Activated CD8-positive, alpha-beta T cell treated with anti-CD3 and anti-CD28 coated beads, Interleukin-2, amount 10 ng/mL, durations not matched to agents 7 days and 5 days (primary cell): Measurements from ENCODE around the gene NADK2. TPM values are rescaled to one million over a fixed set of nuclear protein-coding genes. Genes with fewer than 3 reads are reported as not detected.
"Not testable (repeated sequence)": the region's sequence is repeated elsewhere in the genome, so short reads cannot be mapped to it uniquely, and the experiment has no call there.

Experiments
- ATAC-seq: fragments of 150-1000 bp; cut with Tn5 transposase; one replicate; pipeline ENCODE4 v1.10.0; 2021; ENCODE audit warnings: moderate library complexity
- CTCF ChIA-PET: fragments of 350-600 bp; sonication (Branson Sonifier 250); formaldehyde crosslinking; loops from one replicate; lab custom pipeline; 2021; ENCODE audit warnings: antibody characterized with exemption; lab: Charles Lee
- POLR2A ChIA-PET: fragments of 350-600 bp; sonication (Branson Sonifier 250); formaldehyde crosslinking; loops from one replicate; lab custom pipeline; 2021; ENCODE audit warnings: antibody characterized with exemption; lab: Charles Lee
- DNase-seq: peaks from one replicate; pipeline ENCODE4 v3.0.0-alpha.2; 2020
- H3K27ac Mint-ChIP-seq: one replicate; pipeline ENCODE4 v1.8.0; 2021; ENCODE audit warnings: mild to moderate bottlenecking, mixed read lengths
- H3K27me3 Mint-ChIP-seq: one replicate; pipeline ENCODE4 v1.8.0; 2021; ENCODE audit warnings: low read depth, mixed read lengths
- H3K36me3 Mint-ChIP-seq: one replicate; pipeline ENCODE4 v1.8.0; 2021; ENCODE audit warnings: low read depth, mixed read lengths
- H3K4me1 Mint-ChIP-seq: one replicate; pipeline ENCODE4 v1.8.0; 2021; ENCODE audit warnings: low read depth, mixed read lengths
- H3K4me3 Mint-ChIP-seq: one replicate; pipeline ENCODE4 v1.8.0; 2021; ENCODE audit warnings: mild to moderate bottlenecking, mixed read lengths
- H3K9me3 Mint-ChIP-seq: one replicate; pipeline ENCODE4 v1.8.0; 2022; ENCODE audit warnings: mixed read lengths; ENCODE audit not compliant: insufficient read depth
- total RNA-seq, 2 experiments: library from RNA; stranded (reverse); gene quantifications; one replicate each; pipeline ENCODE4 v1.2.3, GENCODE V29; 2021

Gene NADK2, protein sequence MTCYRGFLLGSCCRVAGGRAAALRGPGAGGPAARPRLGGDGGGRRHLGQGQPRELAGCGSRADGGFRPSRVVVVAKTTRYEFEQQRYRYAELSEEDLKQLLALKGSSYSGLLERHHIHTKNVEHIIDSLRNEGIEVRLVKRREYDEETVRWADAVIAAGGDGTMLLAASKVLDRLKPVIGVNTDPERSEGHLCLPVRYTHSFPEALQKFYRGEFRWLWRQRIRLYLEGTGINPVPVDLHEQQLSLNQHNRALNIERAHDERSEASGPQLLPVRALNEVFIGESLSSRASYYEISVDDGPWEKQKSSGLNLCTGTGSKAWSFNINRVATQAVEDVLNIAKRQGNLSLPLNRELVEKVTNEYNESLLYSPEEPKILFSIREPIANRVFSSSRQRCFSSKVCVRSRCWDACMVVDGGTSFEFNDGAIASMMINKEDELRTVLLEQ
- total RNA-seq = 10 to 100 TPM; 11.0 to 12.8 TPM

DNA sequence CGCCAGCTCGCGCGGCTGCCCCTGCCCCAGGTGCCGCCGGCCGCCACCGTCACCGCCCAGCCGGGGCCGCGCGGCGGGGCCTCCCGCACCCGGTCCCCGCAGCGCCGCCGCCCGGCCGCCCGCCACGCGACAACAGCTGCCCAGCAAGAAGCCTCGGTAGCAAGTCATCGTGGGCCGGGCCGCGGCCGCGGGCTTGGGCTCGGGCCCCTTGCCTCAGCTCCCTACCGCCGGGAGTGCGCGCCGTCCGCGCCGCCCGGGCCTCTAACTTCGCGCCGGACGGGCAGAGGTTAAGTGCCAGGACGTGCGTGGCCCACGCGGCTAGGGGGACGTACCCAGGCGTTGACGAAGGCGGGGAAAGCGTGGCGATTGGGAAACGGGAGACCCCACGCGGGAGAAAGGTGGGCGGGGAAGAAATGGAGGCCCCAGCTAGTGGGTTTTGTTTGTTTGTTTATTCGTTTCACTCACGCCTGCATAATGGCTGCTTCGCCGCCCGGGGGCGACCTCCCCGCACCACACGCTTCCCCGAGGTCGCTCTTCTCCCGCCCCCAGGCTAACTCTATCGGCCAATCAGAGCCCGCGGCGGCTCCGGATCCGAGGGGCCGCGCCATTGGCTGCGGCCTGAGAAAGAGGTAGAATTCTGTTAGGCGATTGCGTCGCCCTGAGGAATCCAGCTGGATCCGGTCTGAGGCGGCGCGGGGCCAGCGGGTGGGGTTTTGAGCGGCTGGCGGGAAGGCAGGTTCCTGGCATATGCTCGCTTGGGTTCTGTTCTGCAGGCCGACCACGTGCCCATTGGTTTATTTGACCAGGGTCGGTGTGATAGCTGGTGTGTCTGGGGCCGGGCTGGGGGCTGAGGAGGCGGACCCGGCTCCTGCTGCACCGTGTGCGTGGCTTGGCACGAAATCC, at the start of gene NADK2:
Gene NADK2, minus strand, starts transcription at position 295 of the 903 bp plus-strand sequence. Its CDS starts 127 bp downstream, at position 168.
- H3K27me3 Mint-ChIP-seq = no peaks in the 10 kb centered on the region
- CTCF ChIA-PET = interaction anchor here (0.7 to 3.0 kb wide), 35 partner anchors 9 to 454 kb away, joined by 3 to 18 read pairs (median 4); partner anchors contain the start of genes LMBRD2, RANBP3L and SKP2
- no peaks in the 10 kb centered on the region for H3K36me3 Mint-ChIP-seq
- peak; percentile 93 for DNase-seq
- POLR2A ChIA-PET = interaction anchor here (1.0 to 2.7 kb wide), 3 partner anchors 26 to 636 kb away, joined by 3 to 27 read pairs (median 3); partner anchors contain the start of genes LMBRD2 and SKP2
- ATAC-seq = peak; percentile 90
- no peaks in the 10 kb centered on the region for H3K9me3 Mint-ChIP-seq
- peaks cover 29% of the 10 kb centered on the region for H3K4me1 Mint-ChIP-seq
- H3K4me3 Mint-ChIP-seq = peak within 1 kb of the TSS; percentile 76
- H3K27ac Mint-ChIP-seq = peak within 1 kb of the TSS; percentile 84

DNA sequence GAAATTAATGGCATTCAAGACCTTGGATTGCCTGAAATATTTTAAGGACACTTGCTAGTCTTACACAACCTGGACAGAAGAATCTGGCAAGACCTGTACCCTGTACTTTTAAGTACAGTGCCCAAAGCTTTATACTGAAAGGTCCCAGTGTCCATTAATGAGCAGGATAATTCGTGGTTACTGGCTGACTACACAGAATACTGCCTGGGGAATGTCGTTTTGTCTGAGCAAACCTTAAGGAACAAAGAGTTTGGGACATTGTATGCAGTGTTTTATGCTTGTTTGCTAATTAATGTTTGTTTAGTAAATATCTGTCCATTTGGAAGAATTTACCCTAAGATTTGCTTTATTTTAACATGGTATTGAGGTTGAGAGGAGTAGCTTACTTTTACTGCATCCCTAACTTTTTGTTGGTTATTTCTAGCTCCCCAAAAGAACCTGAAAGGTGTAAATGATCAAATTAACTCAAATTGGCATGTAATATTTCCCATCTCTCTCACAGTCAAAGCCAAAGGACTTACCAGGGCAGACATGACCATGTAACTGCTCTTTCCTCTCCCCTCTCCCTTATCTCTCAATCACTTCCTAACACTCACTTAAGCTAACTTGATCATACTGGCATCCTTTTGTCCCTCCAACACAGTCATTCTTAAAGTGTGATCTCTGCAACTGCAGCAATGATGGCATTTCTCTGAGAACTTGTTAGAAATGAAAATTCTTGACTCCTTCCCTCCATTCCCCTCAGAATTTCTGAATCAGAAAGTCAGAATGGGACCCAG, 44.3 kb upstream of the NADK2 start:
- no peaks in the 10 kb centered on the region for H3K9me3 Mint-ChIP-seq
- H3K27me3 Mint-ChIP-seq = peaks cover 12% of the 10 kb centered on the region
- CTCF ChIA-PET = no interaction called here
- H3K27ac Mint-ChIP-seq = no peak overlapping the region
- no peaks in the 10 kb centered on the region for H3K4me1 Mint-ChIP-seq
- no peaks in the 10 kb centered on the region for H3K36me3 Mint-ChIP-seq
- H3K4me3 Mint-ChIP-seq = no peak overlapping the region
- DNase-seq (no peak), ATAC-seq (no peak)
- POLR2A ChIA-PET = no interaction called here

DNA sequence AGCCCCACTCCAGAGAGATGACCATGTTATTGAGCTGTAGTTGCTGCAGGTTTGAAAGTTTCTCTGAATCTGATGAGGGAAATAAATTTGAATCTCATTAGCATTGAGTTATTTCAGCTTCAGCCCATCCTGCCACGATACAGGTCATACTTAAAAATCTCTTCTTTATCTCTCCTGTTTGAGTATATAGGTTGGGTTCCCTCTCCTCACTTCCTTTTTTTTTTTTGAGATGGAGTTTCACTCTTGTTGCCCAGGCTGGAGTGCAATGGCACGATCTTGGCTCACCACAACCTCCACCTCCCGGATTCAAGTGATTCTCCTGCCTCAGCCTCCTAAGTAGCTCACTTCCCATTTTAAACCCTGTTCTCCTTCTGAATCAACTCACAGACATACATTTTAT, 42.0 kb upstream of the NADK2 start:
- DNase-seq, H3K4me1 Mint-ChIP-seq, POLR2A ChIA-PET, H3K27ac Mint-ChIP-seq, ATAC-seq, H3K36me3 Mint-ChIP-seq, H3K4me3 Mint-ChIP-seq, CTCF ChIA-PET, H3K9me3 Mint-ChIP-seq: not testable (repeated sequence)
- H3K27me3 Mint-ChIP-seq = peaks cover 15% of the 10 kb centered on the region

DNA sequence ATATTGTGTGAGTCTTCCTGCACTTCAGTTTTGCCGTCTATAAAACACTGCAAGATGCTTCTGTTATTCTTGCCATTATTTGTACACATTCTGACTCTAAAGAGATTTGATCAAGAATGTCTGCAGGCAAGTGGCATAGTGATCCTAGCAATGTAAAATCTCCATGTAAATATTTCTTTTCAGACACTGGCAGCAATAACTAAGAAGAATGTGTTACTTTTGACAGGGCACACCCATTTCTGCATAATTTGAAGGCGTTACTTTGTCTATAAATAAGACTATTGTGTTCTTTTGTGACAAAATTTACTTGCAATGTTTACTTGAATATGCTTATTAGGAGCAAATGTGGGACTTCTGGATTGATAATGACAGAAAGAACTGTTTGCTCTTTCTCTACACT, 39.9 kb upstream of the NADK2 start:
- CTCF ChIA-PET = interaction anchor here (1.6 kb wide), 1 partner anchor 39 kb away, joined by 5 read pairs; no protein-coding TSS in a partner anchor

DNA sequence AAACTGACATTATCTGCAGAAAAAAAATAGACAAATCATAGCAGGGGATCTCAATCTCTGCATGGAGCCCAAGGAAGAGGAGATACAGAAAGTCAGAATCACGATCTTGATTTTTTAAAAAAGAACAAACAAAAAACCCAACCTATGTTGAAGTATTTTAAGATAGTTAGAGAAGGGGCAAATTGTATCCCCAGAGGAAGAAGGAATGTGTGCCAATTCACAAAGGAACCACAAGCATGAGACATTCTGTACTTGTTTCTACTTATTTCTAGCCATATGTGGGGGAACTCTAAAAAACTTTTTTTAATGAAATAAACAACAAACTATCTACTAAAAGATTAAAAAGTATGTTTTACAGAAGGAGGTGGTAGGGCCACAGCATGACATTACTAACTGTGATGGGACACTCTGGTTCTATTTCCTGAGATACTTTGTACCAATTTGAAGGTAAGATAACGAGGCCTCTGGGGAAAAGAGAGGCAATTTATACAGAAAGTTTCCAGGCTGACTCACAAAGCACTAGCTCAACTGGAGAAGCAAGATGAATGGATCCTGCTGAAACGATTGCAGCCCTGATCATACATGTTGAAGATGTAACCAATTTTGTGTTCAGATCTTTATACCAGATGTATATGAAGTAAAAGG, 37.5 kb upstream of the NADK2 start:
- Mint-ChIP-seq H3K4me3 (no peak overlapping the region), H3K27me3 (peaks cover 15% of the 10 kb centered on the region), H3K9me3 (no peaks in the 10 kb centered on the region), H3K36me3 (no peaks in the 10 kb centered on the region), H3K4me1 (no peaks in the 10 kb centered on the region), H3K27ac (no peak overlapping the region)
- ChIA-PET CTCF (interaction anchor here (2.6 kb wide), 1 partner anchor 14 kb away, joined by 11 read pairs; no protein-coding TSS in a partner anchor), POLR2A (no interaction called here)
- ATAC-seq (no peak), DNase-seq (no peak)

More for the DNA sequence above, 39.9 kb upstream of the NADK2 start:
- H3K4me1 Mint-ChIP-seq = no peaks in the 10 kb centered on the region
- no peak overlapping the region for H3K4me3 Mint-ChIP-seq
- ATAC-seq (no peak), DNase-seq (no peak)
- H3K27ac Mint-ChIP-seq = no peak overlapping the region
- POLR2A ChIA-PET = no interaction called here
- peaks cover 15% of the 10 kb centered on the region for H3K27me3 Mint-ChIP-seq
- H3K36me3 Mint-ChIP-seq = no peaks in the 10 kb centered on the region
- no peaks in the 10 kb centered on the region for H3K9me3 Mint-ChIP-seq

DNA sequence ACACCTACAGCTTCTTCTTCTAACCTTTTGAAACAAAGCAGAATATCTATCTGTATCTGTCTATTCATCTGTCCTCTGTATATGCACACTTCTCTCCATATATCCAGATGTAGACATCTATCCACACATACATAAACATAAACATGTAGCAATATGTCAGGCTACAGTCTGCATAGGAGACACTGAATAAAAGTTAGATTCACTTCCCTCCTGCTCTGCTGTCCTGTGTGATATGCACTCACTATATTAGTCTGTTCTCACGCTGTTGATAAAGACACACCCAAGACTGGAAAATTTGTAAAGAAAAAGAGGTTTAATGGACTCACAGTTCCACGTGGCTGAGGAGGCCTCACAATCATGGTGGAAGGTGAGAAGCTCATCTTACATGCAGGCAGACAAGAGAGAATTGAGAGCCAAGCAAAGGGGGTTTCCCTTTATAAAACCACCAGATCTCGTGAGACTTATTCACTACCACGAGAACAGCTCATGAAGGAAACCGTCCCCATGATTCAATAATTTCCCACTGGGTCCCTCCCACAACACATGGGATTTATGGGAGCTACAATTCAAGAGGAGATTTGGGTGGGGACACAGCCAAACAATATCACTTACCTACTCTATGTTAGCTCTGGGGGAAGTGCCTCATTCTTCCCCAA, 35.9 kb upstream of the NADK2 start:
- Mint-ChIP-seq H3K27me3 (peaks cover 10% of the 10 kb centered on the region), H3K4me3 (no peak overlapping the region), H3K27ac (no peak overlapping the region), H3K36me3 (no peaks in the 10 kb centered on the region), H3K9me3 (no peaks in the 10 kb centered on the region), H3K4me1 (no peaks in the 10 kb centered on the region)
- POLR2A ChIA-PET = no interaction called here
- CTCF ChIA-PET = interaction anchor here (0.8 to 2.6 kb wide), 3 partner anchors 12 to 222 kb away, joined by 3 to 11 read pairs (median 3); partner anchors contain the start of gene NADK2
- DNase-seq = no peak
- ATAC-seq = no peak

DNA sequence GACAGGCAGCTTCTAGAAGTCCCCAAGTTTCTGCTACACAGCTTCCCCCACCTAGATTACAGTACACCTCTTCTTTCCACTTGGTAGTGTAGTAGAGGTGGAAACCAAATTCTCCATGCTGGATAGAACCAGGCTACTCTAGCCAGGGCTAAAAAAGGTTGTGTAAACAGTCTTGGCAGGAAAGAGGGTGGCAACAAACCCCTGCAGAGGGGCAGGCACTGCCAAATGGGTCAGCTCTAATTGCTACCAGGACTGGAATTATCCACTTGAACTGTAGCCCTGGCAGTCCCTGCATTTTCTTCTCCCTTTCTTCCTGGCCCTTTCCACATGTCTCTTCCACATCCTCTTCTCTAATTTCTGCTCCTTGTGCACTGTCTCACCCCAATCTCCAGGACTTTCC, 35.1 kb upstream of the NADK2 start:
- POLR2A ChIA-PET = no interaction called here
- no peaks in the 10 kb centered on the region for H3K36me3 Mint-ChIP-seq
- CTCF ChIA-PET = interaction anchor here (0.8 to 2.6 kb wide), 3 partner anchors 12 to 223 kb away, joined by 3 to 11 read pairs (median 3); partner anchors contain the start of gene NADK2
- H3K9me3 Mint-ChIP-seq = no peaks in the 10 kb centered on the region
- ATAC-seq (no peak), DNase-seq (no peak)
- no peaks in the 10 kb centered on the region for H3K4me1 Mint-ChIP-seq
- no peak overlapping the region for H3K27ac Mint-ChIP-seq
- peaks cover 10% of the 10 kb centered on the region for H3K27me3 Mint-ChIP-seq
- no peak overlapping the region for H3K4me3 Mint-ChIP-seq

DNA sequence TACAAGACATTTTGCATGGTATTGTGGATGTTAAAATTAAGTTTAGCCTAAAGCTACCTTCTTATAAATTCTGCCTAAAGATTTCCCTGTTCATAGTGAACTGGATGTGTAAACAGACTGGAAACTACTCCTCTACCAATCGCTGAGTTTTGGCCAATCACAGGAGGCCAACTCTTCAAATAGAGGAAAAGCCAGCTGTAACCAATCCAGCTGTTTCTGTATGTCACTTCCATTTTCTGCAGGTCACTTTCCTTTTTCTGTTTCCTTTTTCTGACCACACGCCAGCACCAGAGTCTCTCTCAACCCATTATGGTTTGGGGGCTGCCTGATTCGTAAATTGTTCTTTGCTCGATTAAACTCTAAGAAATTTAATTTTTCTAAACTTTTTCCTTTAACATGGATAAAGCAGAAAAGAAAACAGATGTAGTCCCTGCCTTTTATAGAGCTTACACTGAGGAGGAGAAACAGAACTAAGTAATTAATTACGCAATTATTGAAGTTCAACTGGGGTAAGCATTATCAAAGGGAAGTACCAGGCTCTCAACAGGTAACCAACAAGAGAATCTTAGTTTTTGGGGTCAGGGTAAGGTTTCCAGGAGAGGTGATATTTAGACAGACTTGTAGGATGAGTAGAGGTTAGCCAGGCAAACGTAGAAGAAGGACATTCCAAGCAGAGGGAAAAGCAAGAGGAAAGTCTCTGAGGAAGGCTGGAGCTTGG, 32.2 kb upstream of the NADK2 start:
- no peaks in the 10 kb centered on the region for H3K4me1 Mint-ChIP-seq
- ChIA-PET CTCF (interaction anchor here (1.4 to 2.0 kb wide), 2 partner anchors 9 to 27 kb away, joined by 3 to 6 read pairs; no protein-coding TSS in a partner anchor), POLR2A (no interaction called here)
- H3K9me3 Mint-ChIP-seq = no peaks in the 10 kb centered on the region
- H3K36me3 Mint-ChIP-seq = no peaks in the 10 kb centered on the region
- DNase-seq (no peak), ATAC-seq (no peak)
- H3K27ac Mint-ChIP-seq = no peak overlapping the region
- no peak overlapping the region for H3K4me3 Mint-ChIP-seq
- peaks cover 12% of the 10 kb centered on the region for H3K27me3 Mint-ChIP-seq

DNA sequence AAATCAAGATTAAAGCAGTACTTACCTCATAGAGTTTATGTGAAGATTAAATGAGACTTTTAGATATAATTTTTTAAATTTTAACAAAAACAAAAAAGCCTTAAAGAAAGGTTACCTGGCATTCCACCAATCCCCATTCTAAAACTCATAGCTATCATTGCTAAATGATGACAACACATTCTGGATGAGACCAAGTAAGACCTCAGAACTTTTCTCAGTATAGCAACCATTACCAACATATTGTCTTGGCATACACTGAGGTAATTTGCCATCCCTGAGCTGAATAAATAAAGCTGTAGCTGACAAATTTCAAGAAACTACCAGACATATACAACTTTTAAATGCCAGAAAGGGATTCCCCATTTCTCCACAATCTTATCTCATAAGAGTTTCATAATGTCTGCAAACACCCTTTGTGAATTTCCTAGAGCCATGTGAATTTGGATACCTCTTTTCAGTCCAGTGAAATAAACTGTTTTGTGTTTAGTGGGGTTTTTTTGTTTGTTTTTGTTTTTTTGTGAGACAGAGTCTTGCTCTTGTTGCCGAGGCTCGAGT, 30.5 kb upstream of the NADK2 start:
- POLR2A ChIA-PET = no interaction called here
- no peaks in the 10 kb centered on the region for H3K4me1 Mint-ChIP-seq

More for the DNA sequence above, 30.5 kb upstream of the NADK2 start:
- Mint-ChIP-seq H3K27me3 (peaks cover 10% of the 10 kb centered on the region), H3K4me3 (no peak overlapping the region), H3K27ac (no peak overlapping the region), H3K36me3 (no peaks in the 10 kb centered on the region), H3K9me3 (no peaks in the 10 kb centered on the region)
- CTCF ChIA-PET = interaction anchor here (1.3 kb wide), 1 partner anchor 30 kb away, joined by 3 read pairs; no protein-coding TSS in a partner anchor
- ATAC-seq = no peak
- no peak for DNase-seq
